Ishikawa (cell line): ENCODE results near the gene IBTK.

Experiments used
- CREB1 ChIP-seq: IDR thresholded peaks from 2 replicates; pipeline ENCODE4 v1.6.1; 2012; ENCODE audit warnings: low read depth
- TAF1 ChIP-seq: IDR thresholded peaks from 2 replicates; pipeline ENCODE4 v1.6.1; 2012; ENCODE audit warnings: low read depth, mild to moderate bottlenecking
- TF ChIP-seq, protein P1 (sequence below): IDR thresholded peaks from 2 replicates; pipeline ENCODE4 v1.6.1; 2012; ENCODE audit warnings: low read depth, mild to moderate bottlenecking

GRCh38 chr6:82144852-82145340, 102.6 kb downstream of the IBTK start:
- no peak for TF ChIP-seq CREB1
- no peak for TF ChIP-seq TAF1
- TF ChIP-seq, protein P1, sequence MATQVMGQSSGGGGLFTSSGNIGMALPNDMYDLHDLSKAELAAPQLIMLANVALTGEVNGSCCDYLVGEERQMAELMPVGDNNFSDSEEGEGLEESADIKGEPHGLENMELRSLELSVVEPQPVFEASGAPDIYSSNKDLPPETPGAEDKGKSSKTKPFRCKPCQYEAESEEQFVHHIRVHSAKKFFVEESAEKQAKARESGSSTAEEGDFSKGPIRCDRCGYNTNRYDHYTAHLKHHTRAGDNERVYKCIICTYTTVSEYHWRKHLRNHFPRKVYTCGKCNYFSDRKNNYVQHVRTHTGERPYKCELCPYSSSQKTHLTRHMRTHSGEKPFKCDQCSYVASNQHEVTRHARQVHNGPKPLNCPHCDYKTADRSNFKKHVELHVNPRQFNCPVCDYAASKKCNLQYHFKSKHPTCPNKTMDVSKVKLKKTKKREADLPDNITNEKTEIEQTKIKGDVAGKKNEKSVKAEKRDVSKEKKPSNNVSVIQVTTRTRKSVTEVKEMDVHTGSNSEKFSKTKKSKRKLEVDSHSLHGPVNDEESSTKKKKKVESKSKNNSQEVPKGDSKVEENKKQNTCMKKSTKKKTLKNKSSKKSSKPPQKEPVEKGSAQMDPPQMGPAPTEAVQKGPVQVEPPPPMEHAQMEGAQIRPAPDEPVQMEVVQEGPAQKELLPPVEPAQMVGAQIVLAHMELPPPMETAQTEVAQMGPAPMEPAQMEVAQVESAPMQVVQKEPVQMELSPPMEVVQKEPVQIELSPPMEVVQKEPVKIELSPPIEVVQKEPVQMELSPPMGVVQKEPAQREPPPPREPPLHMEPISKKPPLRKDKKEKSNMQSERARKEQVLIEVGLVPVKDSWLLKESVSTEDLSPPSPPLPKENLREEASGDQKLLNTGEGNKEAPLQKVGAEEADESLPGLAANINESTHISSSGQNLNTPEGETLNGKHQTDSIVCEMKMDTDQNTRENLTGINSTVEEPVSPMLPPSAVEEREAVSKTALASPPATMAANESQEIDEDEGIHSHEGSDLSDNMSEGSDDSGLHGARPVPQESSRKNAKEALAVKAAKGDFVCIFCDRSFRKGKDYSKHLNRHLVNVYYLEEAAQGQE = no peak
